Activated CD8-positive, alpha-beta memory T cell treated with anti-CD3 and anti-CD28 coated beads for 36 hours (primary cell): ENCODE data around the gene TLR1. TPM values are rescaled to one million over a fixed set of nuclear protein-coding genes. Genes with fewer than 3 reads are reported as not detected.
"Not testable (repeated sequence)": the region's sequence is repeated elsewhere in the genome, so short reads cannot be mapped to it uniquely, and the experiment has no call there.

Experiments
- CTCF ChIA-PET: fragments of 350-600 bp; sonication (Branson Sonifier 250); formaldehyde crosslinking; loops from one replicate; lab custom pipeline; 2021; ENCODE audit warnings: antibody characterized with exemption; lab: Charles Lee
- POLR2A ChIA-PET: fragments of 350-600 bp; sonication (Branson Sonifier 250); formaldehyde crosslinking; loops from one replicate; lab custom pipeline; 2021; ENCODE audit warnings: antibody characterized with exemption; lab: Charles Lee
- total RNA-seq, 2 experiments: library from RNA; stranded (reverse); gene quantifications; one replicate each; pipeline ENCODE4 v1.2.3, GENCODE V29; 2021

TLR1 gene
- total RNA-seq, 2 experiments from 2014 or later, result 0.42 to 0.51 TPM

- ChIA-PET POLR2A (no interaction called here), CTCF (interaction anchor here (0.6 to 2.3 kb wide), 8 partner anchors 16 to 1924 kb away, joined by 3 to 16 read pairs (median 3); no protein-coding TSS in a partner anchor)
These were observed 21.5 kb downstream of the TLR1 start for GRCh38 chr4:38783109-38783460.

GRCh38 chr4:38782452-38783108 lies 22.0 kb downstream of the TLR1 start, which contains the start of gene TLR10:
TLR10 (minus strand) TSS chr4:38782990; CDS start chr4:38775590, 7,400 bp downstream.
- ChIA-PET POLR2A (no interaction called here), CTCF (interaction anchor here (0.5 to 2.3 kb wide), 11 partner anchors 16 to 1820 kb away, joined by 3 to 16 read pairs (median 3); no protein-coding TSS in a partner anchor)

GRCh38 chr4:38781854-38782261 lies 22.7 kb downstream of the TLR1 start:
- ChIA-PET POLR2A (no interaction called here), CTCF (interaction anchor here (0.6 to 2.3 kb wide), 7 partner anchors 22 to 720 kb away, joined by 3 to 16 read pairs (median 3); no protein-coding TSS in a partner anchor)

GRCh38 chr4:38780833-38781484 lies 23.6 kb downstream of the TLR1 start:
- POLR2A ChIA-PET, result no interaction called here
- CTCF ChIA-PET, result interaction anchor here (1.0 kb wide), 1 partner anchor 601 kb away, joined by 3 read pairs; no protein-coding TSS in a partner anchor

GRCh38 chr4:38779790-38780189 lies 24.8 kb downstream of the TLR1 start:
- POLR2A ChIA-PET, result no interaction called here
- CTCF ChIA-PET, result no interaction called here

GRCh38 chr4:38777925-38778324 lies 26.7 kb downstream of the TLR1 start:
- CTCF ChIA-PET, POLR2A ChIA-PET: not testable (repeated sequence)

- CTCF ChIA-PET, result no interaction called here
- POLR2A ChIA-PET, result no interaction called here
These were observed 29.3 kb downstream of the TLR1 start for GRCh38 chr4:38775326-38775725.

GRCh38 chr4:38774181-38774955 lies 30.2 kb downstream of the TLR1 start:
- CTCF ChIA-PET, result interaction anchor here (0.6 kb wide), 1 partner anchor 456 kb away, joined by 3 read pairs; no protein-coding TSS in a partner anchor
- POLR2A ChIA-PET, result no interaction called here

GRCh38 chr4:38770281-38770680 lies 34.3 kb downstream of the TLR1 start:
- CTCF ChIA-PET, result interaction anchor here (1.6 kb wide), 1 partner anchor 11 kb away, joined by 5 read pairs; no protein-coding TSS in a partner anchor
- POLR2A ChIA-PET, result not testable (repeated sequence)

- ChIA-PET CTCF (interaction anchor here (1.6 kb wide), 1 partner anchor 10 kb away, joined by 5 read pairs; no protein-coding TSS in a partner anchor), POLR2A (no interaction called here)
These were observed 34.7 kb downstream of the TLR1 start for GRCh38 chr4:38769857-38770256.

- ChIA-PET POLR2A (no interaction called here), CTCF (interaction anchor here (0.5 to 1.6 kb wide), 2 partner anchors 10 to 93 kb away, joined by 4 to 5 read pairs; no protein-coding TSS in a partner anchor)
These were observed 35.1 kb downstream of the TLR1 start for GRCh38 chr4:38769441-38769840.

- ChIA-PET POLR2A (no interaction called here), CTCF (interaction anchor here (0.5 to 1.6 kb wide), 2 partner anchors 9 to 94 kb away, joined by 4 to 5 read pairs; no protein-coding TSS in a partner anchor)
These were observed 35.6 kb downstream of the TLR1 start for GRCh38 chr4:38768968-38769394.

GRCh38 chr4:38766940-38767339 lies 37.7 kb downstream of the TLR1 start:
- POLR2A ChIA-PET, CTCF ChIA-PET: not testable (repeated sequence)

GRCh38 chr4:38765382-38765781 lies 39.2 kb downstream of the TLR1 start:
- POLR2A ChIA-PET, result no interaction called here
- CTCF ChIA-PET, result no interaction called here

GRCh38 chr4:38764277-38764676 lies 40.3 kb downstream of the TLR1 start:
- POLR2A ChIA-PET, result interaction anchor here (0.6 kb wide), 1 partner anchor 67 kb away, joined by 4 read pairs; no protein-coding TSS in a partner anchor
- CTCF ChIA-PET, result interaction anchor here (1.1 kb wide), 1 partner anchor 97 kb away, joined by 3 read pairs; no protein-coding TSS in a partner anchor

GRCh38 chr4:38762560-38762959 lies 42.0 kb downstream of the TLR1 start:
- POLR2A ChIA-PET, result no interaction called here
- CTCF ChIA-PET, result interaction anchor here (0.5 to 1.9 kb wide), 3 partner anchors 93 to 688 kb away, joined by 3 to 6 read pairs (median 3); no protein-coding TSS in a partner anchor

GRCh38 chr4:38759790-38760122 lies 44.8 kb downstream of the TLR1 start:
- POLR2A ChIA-PET, result interaction anchor here (0.6 to 0.7 kb wide), 2 partner anchors 129 to 871 kb away, joined by 3 read pairs; no protein-coding TSS in a partner anchor
- CTCF ChIA-PET, result interaction anchor here (0.6 to 3.1 kb wide), 12 partner anchors 10 to 155 kb away, joined by 3 to 16 read pairs (median 4); partner anchors contain the start of genes TLR1, TLR10 and TLR6

GRCh38 chr4:38759113-38759789 lies 45.3 kb downstream of the TLR1 start:
- ChIA-PET POLR2A (interaction anchor here (0.6 to 0.7 kb wide), 2 partner anchors 130 to 870 kb away, joined by 3 read pairs; no protein-coding TSS in a partner anchor), CTCF (interaction anchor here (0.6 to 3.1 kb wide), 12 partner anchors 11 to 156 kb away, joined by 3 to 16 read pairs (median 4); partner anchors contain the start of genes TLR1, TLR10 and TLR6)
